HG03103 (cell line): Measurements from ENCODE around the gene CCND1.

Experiments used
- ATAC-seq: cut with Tn5 transposase; IDR thresholded peaks from one replicate; pipeline ENCODE4 v1.9.1; 2021; ENCODE audit warnings: low read depth; ENCODE audit not compliant: unreplicated experiment

Gene CCND1

GRCh38 chr11:69651834-69652620 lies 11.1 kb downstream of the CCND1 start:
- ATAC-seq, result no peak

GRCh38 chr11:69652999-69653398 lies 12.0 kb downstream of the CCND1 start:
- no peak for ATAC-seq

- ATAC-seq, result no peak
Observed at GRCh38 chr11:69653406-69653960, 12.5 kb downstream of the CCND1 start.

GRCh38 chr11:69654001-69654659 lies 13.2 kb downstream of the CCND1 start:
- ATAC-seq, result no peak

- ATAC-seq, result no peak
Observed at GRCh38 chr11:69654660-69655478, 13.9 kb downstream of the CCND1 start.

- ATAC-seq, result no peak
Observed at GRCh38 chr11:69655479-69656428, 14.8 kb downstream of the CCND1 start.

GRCh38 chr11:69656536-69657455 lies 15.8 kb downstream of the CCND1 start:
- no peak for ATAC-seq

- no peak for ATAC-seq
Observed at GRCh38 chr11:69657456-69657910, 16.5 kb downstream of the CCND1 start.

- ATAC-seq, result no peak
Observed at GRCh38 chr11:69657911-69658625, 17.1 kb downstream of the CCND1 start.

- ATAC-seq, result no peak
Observed at GRCh38 chr11:69658626-69659450, 17.9 kb downstream of the CCND1 start.

GRCh38 chr11:69659591-69659990 lies 18.6 kb downstream of the CCND1 start:
- ATAC-seq, result no peak

GRCh38 chr11:69660001-69660500 lies 19.1 kb downstream of the CCND1 start:
- no peak for ATAC-seq

GRCh38 chr11:69661413-69661715 lies 20.4 kb downstream of the CCND1 start:
- no peak for ATAC-seq

GRCh38 chr11:69662021-69662698 lies 21.2 kb downstream of the CCND1 start:
- ATAC-seq, result no peak

- no peak for ATAC-seq
Observed at GRCh38 chr11:69662806-69663205, 21.9 kb downstream of the CCND1 start.

GRCh38 chr11:69663326-69663725 lies 22.4 kb downstream of the CCND1 start:
- no peak for ATAC-seq
